Activated gamma-delta T cell treated with Interleukin-2 at 50 U/mL for 16 hours (primary cell): ENCODE measurements around the gene GRPEL1.

Experiments
- DNase-seq: peaks from one replicate; pipeline ENCODE4 v3.0.0-alpha.2; 2020

Gene GRPEL1

GRCh38 chr4:7043284-7044136 is 24.4 kb downstream of the GRPEL1 start, which contains the start of gene TADA2B:
TADA2B (plus strand) TSS chr4:7043372; CDS start chr4:7043580, 208 bp downstream.
- peak; percentile 44 for DNase-seq

- peak; percentile 87 for DNase-seq
Observed at GRCh38 chr4:7042503-7043283, 25.2 kb downstream of the GRPEL1 start.

GRCh38 chr4:7041801-7042502 is 25.9 kb downstream of the GRPEL1 start:
- DNase-seq: no peak

- no peak for DNase-seq
Observed at GRCh38 chr4:7041246-7041645, 26.6 kb downstream of the GRPEL1 start.

GRCh38 chr4:7040765-7041164 is 27.1 kb downstream of the GRPEL1 start:
- no peak for DNase-seq

GRCh38 chr4:7037425-7037824 is 30.4 kb downstream of the GRPEL1 start:
- no peak for DNase-seq

- DNase-seq: no peak
Observed at GRCh38 chr4:7034262-7035081, 33.4 kb downstream of the GRPEL1 start.

GRCh38 chr4:7032596-7032995 is 35.3 kb downstream of the GRPEL1 start:
- no peak for DNase-seq

- DNase-seq: no peak
Observed at GRCh38 chr4:7031558-7032449, 36.1 kb downstream of the GRPEL1 start.

- DNase-seq: no peak
Observed at GRCh38 chr4:7030856-7031255, 37.0 kb downstream of the GRPEL1 start.

GRCh38 chr4:7029921-7030320 is 37.9 kb downstream of the GRPEL1 start:
- DNase-seq: no peak

- no peak for DNase-seq
Observed at GRCh38 chr4:7029212-7029611, 38.7 kb downstream of the GRPEL1 start.

GRCh38 chr4:7027913-7028312 is 40.0 kb downstream of the GRPEL1 start:
- no peak for DNase-seq

- DNase-seq: no peak
Observed at GRCh38 chr4:7027284-7027683, 40.6 kb downstream of the GRPEL1 start.

GRCh38 chr4:7026107-7026506 is 41.8 kb downstream of the GRPEL1 start:
- DNase-seq: no peak

GRCh38 chr4:7025040-7025602 is 42.7 kb downstream of the GRPEL1 start:
- DNase-seq: no peak

- no peak for DNase-seq
Observed at GRCh38 chr4:7024336-7024890, 43.5 kb downstream of the GRPEL1 start.

- no peak for DNase-seq
Observed at GRCh38 chr4:7023901-7024300, 44.0 kb downstream of the GRPEL1 start.

GRCh38 chr4:7023486-7023885 is 44.4 kb downstream of the GRPEL1 start:
- DNase-seq: no peak

GRCh38 chr4:7021930-7022664 is 45.8 kb downstream of the GRPEL1 start:
- DNase-seq: no peak
